ENCODE data around the gene AP3S1. TPM values are rescaled to one million over a fixed set of nuclear protein-coding genes. Genes with fewer than 3 reads are reported as not detected.
A peak's percentile ranks its signal among the peaks of the same experiment; 100 is the strongest.

The AP3S1 gene
- total RNA-seq, 1 experiment from 2014 or later: 60.8 TPM

DNA sequence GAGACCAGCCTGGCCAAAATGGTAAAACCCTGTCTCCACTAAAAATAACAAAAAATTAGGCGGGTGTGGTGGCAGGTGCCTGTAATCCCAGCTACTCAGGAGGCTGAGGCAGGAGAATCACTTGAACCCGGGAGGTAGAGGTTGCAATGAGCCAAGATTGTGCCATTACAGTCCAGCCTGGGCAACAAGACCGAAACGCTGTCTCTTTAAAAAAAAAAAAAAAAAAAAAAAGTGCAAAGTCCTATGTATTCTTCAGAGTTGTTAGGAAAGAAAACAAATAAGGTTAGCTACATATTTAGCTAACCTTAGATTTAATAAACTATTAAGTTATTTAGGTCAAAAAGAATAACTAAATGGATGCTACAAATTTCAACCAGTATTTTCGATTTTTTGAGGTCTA is 11.8 kb upstream of the AP3S1 start (continued):
- TF ChIP-seq NR2C2 (CRISPR knock-in tag; IDR thresholded peaks at IDR 0.05) (no peak), JAZF1 (CRISPR knock-in tag; IDR thresholded peaks at IDR 0.05) (no peak), CBFB (CRISPR knock-in tag; IDR thresholded peaks at IDR 0.05; ENCODE audit: low read depth) (no peak), GRHL2 (CRISPR knock-in tag; IDR thresholded peaks at IDR 0.05; ENCODE audit: insufficient replicate concordance, severe bottlenecking) (no peak)
- TF ChIP-seq, protein P1, sequence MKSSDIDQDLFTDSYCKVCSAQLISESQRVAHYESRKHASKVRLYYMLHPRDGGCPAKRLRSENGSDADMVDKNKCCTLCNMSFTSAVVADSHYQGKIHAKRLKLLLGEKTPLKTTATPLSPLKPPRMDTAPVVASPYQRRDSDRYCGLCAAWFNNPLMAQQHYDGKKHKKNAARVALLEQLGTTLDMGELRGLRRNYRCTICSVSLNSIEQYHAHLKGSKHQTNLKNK (CRISPR knock-in tag; IDR thresholded peaks at IDR 0.05): no peak

DNA sequence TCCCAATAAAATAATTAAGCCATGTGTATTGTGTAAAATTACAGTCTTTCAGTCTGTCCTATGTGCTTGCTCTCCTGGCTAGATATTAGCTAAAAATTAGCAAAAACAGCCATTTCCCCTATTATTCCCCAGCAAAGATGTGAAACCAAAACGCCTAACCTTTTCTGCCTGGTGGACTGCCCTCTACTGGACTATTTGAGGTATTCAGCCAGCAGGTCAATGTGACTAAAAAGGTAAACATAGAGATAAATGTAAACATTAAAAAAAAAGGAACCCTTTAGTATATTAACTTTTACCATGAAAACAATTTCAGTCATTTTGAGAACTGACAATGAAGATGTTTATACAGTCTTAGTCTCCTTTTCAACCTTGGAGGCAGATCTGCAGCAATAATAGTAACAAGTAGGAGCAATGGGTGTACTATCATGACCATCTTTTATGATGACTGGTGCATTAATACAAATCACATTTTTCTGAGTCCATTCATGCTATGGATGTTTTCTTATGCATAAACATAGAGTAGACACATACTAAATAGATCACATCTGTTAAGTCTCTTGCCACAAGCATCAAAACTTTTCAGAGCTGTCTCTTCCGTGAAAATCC is 10.5 kb upstream of the AP3S1 start:
- no peaks in the 10 kb centered on the region for H3K4me1 Mint-ChIP-seq
- H3K27me3 Mint-ChIP-seq (ENCODE audit: low read depth): no peaks in the 10 kb centered on the region
- no peak overlapping the region for H3K27ac Mint-ChIP-seq
- TF ChIP-seq, protein P2, sequence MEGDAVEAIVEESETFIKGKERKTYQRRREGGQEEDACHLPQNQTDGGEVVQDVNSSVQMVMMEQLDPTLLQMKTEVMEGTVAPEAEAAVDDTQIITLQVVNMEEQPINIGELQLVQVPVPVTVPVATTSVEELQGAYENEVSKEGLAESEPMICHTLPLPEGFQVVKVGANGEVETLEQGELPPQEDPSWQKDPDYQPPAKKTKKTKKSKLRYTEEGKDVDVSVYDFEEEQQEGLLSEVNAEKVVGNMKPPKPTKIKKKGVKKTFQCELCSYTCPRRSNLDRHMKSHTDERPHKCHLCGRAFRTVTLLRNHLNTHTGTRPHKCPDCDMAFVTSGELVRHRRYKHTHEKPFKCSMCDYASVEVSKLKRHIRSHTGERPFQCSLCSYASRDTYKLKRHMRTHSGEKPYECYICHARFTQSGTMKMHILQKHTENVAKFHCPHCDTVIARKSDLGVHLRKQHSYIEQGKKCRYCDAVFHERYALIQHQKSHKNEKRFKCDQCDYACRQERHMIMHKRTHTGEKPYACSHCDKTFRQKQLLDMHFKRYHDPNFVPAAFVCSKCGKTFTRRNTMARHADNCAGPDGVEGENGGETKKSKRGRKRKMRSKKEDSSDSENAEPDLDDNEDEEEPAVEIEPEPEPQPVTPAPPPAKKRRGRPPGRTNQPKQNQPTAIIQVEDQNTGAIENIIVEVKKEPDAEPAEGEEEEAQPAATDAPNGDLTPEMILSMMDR (IDR thresholded peaks at IDR 0.05): peak; percentile 69
- TF ChIP-seq ZNF138 (CRISPR knock-in tag; conservative IDR thresholded peaks at IDR 0.05) (no peak), TP53 (CRISPR knock-in tag; IDR thresholded peaks at IDR 0.05) (no peak)
- peak; percentile 50; the same call in 1 of the 2 replicates for ATAC-seq
- CTCF ChIA-PET: interaction anchor here (0.7 to 3.8 kb wide), 3 partner anchors 15 to 196 kb away, joined by 3 to 25 read pairs (median 5); partner anchors contain the start of genes CDO1 and LVRN
- no peak for DNase-seq (ENCODE audit: low spot score)
- peaks cover 7% of the 10 kb centered on the region for H3K9me3 Mint-ChIP-seq
- no peak overlapping the region for H3K4me3 Mint-ChIP-seq
- POLR2A ChIA-PET: no interaction called here
- peaks cover 34% of the 10 kb centered on the region for H3K36me3 Mint-ChIP-seq

DNA sequence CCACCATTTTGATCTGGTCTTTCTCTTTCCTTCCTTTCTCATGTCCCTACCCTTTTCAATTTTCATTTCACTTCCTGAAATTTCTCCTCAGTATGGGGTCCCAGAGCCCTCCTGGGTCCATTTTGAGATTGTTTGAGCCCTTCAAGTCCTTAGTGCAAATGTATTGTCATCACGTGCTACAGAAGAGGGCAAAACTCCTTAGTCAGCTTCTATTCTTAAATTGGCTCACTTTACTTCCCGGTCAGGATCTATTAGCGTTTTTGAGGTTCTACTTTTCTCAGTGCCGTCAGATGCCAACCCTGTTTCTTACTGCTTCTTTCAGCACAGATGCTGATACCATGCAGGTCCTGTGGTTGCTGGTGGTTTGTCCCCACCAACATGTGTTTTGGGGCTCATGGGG is 6.3 kb upstream of the AP3S1 start:
- TF ChIP-seq RELA (CRISPR knock-in tag; IDR thresholded peaks at IDR 0.05; ENCODE audit: borderline replicate concordance): no peak
- TF ChIP-seq, protein P3, sequence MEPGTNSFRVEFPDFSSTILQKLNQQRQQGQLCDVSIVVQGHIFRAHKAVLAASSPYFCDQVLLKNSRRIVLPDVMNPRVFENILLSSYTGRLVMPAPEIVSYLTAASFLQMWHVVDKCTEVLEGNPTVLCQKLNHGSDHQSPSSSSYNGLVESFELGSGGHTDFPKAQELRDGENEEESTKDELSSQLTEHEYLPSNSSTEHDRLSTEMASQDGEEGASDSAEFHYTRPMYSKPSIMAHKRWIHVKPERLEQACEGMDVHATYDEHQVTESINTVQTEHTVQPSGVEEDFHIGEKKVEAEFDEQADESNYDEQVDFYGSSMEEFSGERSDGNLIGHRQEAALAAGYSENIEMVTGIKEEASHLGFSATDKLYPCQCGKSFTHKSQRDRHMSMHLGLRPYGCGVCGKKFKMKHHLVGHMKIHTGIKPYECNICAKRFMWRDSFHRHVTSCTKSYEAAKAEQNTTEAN (CRISPR knock-in tag; IDR thresholded peaks at IDR 0.05): no peak
- TF ChIP-seq, protein P4, sequence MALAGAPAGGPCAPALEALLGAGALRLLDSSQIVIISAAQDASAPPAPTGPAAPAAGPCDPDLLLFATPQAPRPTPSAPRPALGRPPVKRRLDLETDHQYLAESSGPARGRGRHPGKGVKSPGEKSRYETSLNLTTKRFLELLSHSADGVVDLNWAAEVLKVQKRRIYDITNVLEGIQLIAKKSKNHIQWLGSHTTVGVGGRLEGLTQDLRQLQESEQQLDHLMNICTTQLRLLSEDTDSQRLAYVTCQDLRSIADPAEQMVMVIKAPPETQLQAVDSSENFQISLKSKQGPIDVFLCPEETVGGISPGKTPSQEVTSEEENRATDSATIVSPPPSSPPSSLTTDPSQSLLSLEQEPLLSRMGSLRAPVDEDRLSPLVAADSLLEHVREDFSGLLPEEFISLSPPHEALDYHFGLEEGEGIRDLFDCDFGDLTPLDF (CRISPR knock-in tag; IDR thresholded peaks at IDR 0.05): no peak
- no peak for TF ChIP-seq MYBL2 (CRISPR knock-in tag; IDR thresholded peaks at IDR 0.05)
- TF ChIP-seq, protein P5, sequence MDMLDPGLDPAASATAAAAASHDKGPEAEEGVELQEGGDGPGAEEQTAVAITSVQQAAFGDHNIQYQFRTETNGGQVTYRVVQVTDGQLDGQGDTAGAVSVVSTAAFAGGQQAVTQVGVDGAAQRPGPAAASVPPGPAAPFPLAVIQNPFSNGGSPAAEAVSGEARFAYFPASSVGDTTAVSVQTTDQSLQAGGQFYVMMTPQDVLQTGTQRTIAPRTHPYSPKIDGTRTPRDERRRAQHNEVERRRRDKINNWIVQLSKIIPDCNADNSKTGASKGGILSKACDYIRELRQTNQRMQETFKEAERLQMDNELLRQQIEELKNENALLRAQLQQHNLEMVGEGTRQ (CRISPR knock-in tag; IDR thresholded peaks at IDR 0.05): no peak
- peaks cover 21% of the 10 kb centered on the region for H3K4me1 Mint-ChIP-seq
- no peaks in the 10 kb centered on the region for H3K27me3 Mint-ChIP-seq (ENCODE audit: low read depth)
- H3K4me3 Mint-ChIP-seq: no peak overlapping the region
- H3K9me3 Mint-ChIP-seq: no peaks in the 10 kb centered on the region
- POLR2A ChIA-PET: no interaction called here
- CTCF ChIA-PET: no interaction called here
- DNase-seq (ENCODE audit: low spot score) (no peak), ATAC-seq (no peak)
- peak overlapping the region; percentile 69 for H3K27ac Mint-ChIP-seq
- H3K36me3 Mint-ChIP-seq: peaks cover 40% of the 10 kb centered on the region

DNA sequence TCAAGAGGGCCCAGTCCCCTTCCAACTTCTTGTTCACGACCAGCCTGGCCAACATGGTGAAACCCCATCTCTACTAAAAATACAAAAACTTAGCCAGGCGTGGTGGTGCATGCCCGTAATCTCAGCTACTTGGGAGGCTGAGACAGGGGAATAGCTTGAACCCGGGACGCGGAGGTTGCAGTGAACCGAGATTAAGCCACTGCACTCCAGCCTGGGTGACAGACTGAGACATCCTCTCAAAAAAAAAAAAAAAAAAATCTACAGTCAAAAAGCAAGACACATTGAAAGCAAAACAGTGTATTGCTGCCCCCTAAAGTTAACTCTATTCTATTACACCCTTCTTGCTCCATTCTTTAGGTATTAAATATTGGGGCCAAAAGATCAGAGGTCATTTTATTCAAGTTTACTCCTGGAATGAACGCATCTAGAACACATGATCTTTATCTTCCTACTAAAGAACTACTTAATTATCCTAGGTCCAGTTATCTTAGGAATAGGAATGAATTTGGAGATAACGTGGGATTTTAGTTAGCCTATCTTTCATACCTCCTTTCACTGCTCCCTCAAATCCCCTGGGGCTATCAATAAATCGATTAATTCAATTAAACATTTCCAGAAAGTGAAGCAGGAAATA is 2.7 kb upstream of the AP3S1 start:
- Mint-ChIP-seq H3K27me3 (ENCODE audit: low read depth) (peaks cover 6% of the 10 kb centered on the region), H3K4me1 (peaks cover 33% of the 10 kb centered on the region), H3K36me3 (peaks cover 29% of the 10 kb centered on the region), H3K9me3 (no peaks in the 10 kb centered on the region), H3K4me3 (peak overlapping the region; percentile 97), H3K27ac (no peak overlapping the region)
- DNase-seq (ENCODE audit: low spot score): no peak
- peak; percentile 6 for ATAC-seq
- TF ChIP-seq, protein P2 (IDR thresholded peaks at IDR 0.05): peak; percentile 18; the same call in 1 of the 2 replicates
- TF ChIP-seq ZNF232 (CRISPR knock-in tag; IDR thresholded peaks at IDR 0.05): no peak
- TF ChIP-seq, protein P6, sequence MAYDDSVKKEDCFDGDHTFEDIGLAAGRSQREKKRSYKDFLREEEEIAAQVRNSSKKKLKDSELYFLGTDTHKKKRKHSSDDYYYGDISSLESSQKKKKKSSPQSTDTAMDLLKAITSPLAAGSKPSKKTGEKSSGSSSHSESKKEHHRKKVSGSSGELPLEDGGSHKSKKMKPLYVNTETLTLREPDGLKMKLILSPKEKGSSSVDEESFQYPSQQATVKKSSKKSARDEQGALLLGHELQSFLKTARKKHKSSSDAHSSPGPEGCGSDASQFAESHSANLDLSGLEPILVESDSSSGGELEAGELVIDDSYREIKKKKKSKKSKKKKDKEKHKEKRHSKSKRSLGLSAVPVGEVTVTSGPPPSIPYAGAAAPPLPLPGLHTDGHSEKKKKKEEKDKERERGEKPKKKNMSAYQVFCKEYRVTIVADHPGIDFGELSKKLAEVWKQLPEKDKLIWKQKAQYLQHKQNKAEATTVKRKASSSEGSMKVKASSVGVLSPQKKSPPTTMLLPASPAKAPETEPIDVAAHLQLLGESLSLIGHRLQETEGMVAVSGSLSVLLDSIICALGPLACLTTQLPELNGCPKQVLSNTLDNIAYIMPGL (CRISPR knock-in tag; IDR thresholded peaks at IDR 0.05): no peak
- TF ChIP-seq, protein P7, sequence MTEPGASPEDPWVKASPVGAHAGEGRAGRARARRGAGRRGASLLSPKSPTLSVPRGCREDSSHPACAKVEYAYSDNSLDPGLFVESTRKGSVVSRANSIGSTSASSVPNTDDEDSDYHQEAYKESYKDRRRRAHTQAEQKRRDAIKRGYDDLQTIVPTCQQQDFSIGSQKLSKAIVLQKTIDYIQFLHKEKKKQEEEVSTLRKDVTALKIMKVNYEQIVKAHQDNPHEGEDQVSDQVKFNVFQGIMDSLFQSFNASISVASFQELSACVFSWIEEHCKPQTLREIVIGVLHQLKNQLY (CRISPR knock-in tag; IDR thresholded peaks at IDR 0.05): no peak
- CTCF ChIA-PET: interaction anchor here (0.6 to 1.2 kb wide), 5 partner anchors 16 to 1391 kb away, joined by 3 to 4 read pairs (median 3); no protein-coding TSS in a partner anchor
- POLR2A ChIA-PET: no interaction called here

All from WTC11 (cell line).